T-helper 1 cell treated with Interleukin-12 subunit alpha and Interleukin-12 subunit beta and Interleukin-4 antibody, amounts not matched to agents 30 μg/mL and 1 μg/mL, for 36 hours (primary cell): ENCODE results near the gene ARRB1.

ENCODE experiments used
- H3K27ac Mint-ChIP-seq: one replicate; pipeline ENCODE4 v1.8.0; 2021; ENCODE audit warnings: mild to moderate bottlenecking, mixed read lengths
- H3K27me3 Mint-ChIP-seq: one replicate; pipeline ENCODE4 v1.8.0; 2021; ENCODE audit warnings: low read depth, mixed read lengths
- H3K36me3 Mint-ChIP-seq: one replicate; pipeline ENCODE4 v1.8.0; 2021; ENCODE audit warnings: low read depth, mixed read lengths
- H3K4me1 Mint-ChIP-seq: one replicate; pipeline ENCODE4 v1.8.0; 2021; ENCODE audit warnings: low read depth, mixed read lengths
- H3K4me3 Mint-ChIP-seq: one replicate; pipeline ENCODE4 v1.8.0; 2021; ENCODE audit warnings: mild to moderate bottlenecking, moderate library complexity, mixed read lengths
- H3K9me3 Mint-ChIP-seq: one replicate; pipeline ENCODE4 v1.8.0; 2021; ENCODE audit warnings: mixed read lengths

Gene ARRB1

DNA sequence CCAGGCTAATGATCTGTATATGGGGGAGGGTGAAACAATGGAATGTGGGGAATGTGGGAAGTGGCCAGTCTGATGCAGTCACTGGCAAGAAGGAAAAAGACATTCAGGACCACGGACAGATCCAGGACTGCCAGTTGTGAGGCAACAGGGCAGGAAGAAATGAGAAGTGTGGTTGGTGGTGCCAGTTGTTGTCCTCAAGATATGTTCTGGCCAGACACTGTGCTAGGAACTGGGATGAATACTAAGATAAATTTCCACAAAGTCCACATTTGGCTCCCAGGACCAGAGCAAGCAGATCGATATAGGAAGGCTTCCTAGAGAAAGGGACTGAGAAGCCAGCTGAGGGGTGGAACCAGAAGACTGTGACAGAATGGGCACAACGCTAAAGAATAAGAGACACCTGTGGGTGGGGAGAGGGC, 117.7 kb downstream of the ARRB1 start:
- no peaks in the 10 kb centered on the region for H3K36me3 Mint-ChIP-seq
- H3K9me3 Mint-ChIP-seq: no peaks in the 10 kb centered on the region
- H3K27me3 Mint-ChIP-seq: peaks cover 23% of the 10 kb centered on the region
- no peaks in the 10 kb centered on the region for H3K4me1 Mint-ChIP-seq
- no peak overlapping the region for H3K27ac Mint-ChIP-seq
- no peak overlapping the region for H3K4me3 Mint-ChIP-seq

- H3K4me1 Mint-ChIP-seq: no peaks in the 10 kb centered on the region
- no peaks in the 10 kb centered on the region for H3K36me3 Mint-ChIP-seq
- H3K9me3 Mint-ChIP-seq: no peaks in the 10 kb centered on the region
- H3K4me3 Mint-ChIP-seq: no peak overlapping the region
- peaks cover 7% of the 10 kb centered on the region for H3K27me3 Mint-ChIP-seq
- no peak overlapping the region for H3K27ac Mint-ChIP-seq
Measured at GRCh38 chr11:75230621-75231020, 120.8 kb downstream of the ARRB1 start.

DNA sequence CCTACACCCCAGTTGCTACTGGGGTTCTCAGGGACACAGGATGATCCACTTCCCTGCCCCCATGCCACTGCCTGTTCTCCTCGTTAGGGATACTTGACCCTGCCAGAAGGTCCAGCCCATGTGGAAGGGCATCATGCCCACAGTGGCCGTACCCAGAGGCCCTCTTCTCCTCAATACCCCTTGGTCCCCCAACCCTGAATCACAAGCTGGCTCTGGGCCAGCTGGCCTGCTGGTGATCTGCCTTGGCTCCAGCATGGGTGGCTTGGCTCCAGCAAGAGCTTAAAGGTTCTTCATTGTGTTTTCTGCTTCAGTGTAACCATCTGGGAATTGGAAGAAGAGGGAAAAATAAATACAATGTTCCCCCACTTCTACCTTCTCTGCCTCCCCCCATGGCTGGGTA, 122.0 kb downstream of the ARRB1 start:
- Mint-ChIP-seq H3K9me3 (no peaks in the 10 kb centered on the region), H3K36me3 (no peaks in the 10 kb centered on the region), H3K27me3 (peaks cover 4% of the 10 kb centered on the region), H3K4me1 (no peaks in the 10 kb centered on the region), H3K27ac (no peak overlapping the region), H3K4me3 (no peak overlapping the region)

DNA sequence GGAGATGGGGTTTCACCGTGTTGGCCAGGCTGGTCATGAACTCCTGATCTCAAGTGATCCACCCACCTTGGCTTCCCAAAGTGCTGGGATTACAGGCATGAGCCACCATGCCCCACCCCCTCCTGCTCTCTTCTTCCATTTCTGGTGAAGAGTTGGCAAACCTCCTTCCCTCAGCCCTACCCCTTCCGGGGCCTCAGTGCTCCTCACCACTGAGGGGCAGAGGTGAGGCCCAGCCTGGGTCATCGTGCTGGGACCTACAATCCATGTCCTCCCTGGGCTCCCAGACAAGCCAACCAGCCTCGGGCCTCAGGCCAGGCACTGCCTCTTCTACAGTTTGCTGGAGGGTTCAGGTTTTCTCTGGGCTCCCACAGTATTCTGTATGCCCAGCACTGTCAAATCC, 125.7 kb downstream of the ARRB1 start:
- Mint-ChIP-seq H3K4me1 (no peaks in the 10 kb centered on the region), H3K36me3 (no peaks in the 10 kb centered on the region), H3K27me3 (peaks cover 4% of the 10 kb centered on the region), H3K9me3 (no peaks in the 10 kb centered on the region), H3K27ac (no peak overlapping the region), H3K4me3 (no peak overlapping the region)

DNA sequence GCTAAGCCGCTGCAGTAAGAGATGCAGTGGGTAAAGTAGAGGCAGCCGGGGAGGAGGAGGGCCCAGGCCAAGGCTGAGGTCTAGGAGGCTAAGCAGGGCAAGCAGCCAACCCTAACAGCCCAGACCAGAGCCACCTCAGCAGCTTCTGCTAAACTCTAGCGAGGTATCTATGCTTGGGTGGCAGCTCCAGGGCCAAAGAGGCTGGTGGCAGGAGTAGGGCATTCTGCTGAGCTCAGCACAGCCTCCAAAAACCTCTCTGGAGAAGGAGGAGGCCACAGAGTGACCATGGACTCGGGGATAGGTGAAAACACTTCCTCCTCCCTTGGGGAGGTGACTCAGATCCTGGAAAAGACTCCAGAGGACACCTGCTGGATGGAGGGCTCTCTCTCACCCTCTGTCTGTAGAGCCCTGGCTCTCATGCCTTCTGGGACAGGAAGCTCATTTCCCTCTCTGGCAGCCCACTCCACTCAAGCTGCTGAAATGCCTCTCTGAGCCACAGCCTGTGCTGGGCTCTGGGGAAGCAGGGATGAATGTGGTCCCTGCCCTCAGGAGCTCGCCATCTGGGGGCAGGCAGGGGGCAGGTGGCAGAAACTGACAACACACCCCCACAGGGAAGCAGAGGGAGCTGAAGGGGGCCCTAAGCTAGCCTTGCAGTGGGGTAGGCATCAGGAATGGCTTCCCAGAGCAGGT, 127.4 kb downstream of the ARRB1 start:
- peaks cover 7% of the 10 kb centered on the region for H3K27me3 Mint-ChIP-seq
- no peak overlapping the region for H3K4me3 Mint-ChIP-seq
- no peak overlapping the region for H3K27ac Mint-ChIP-seq
- H3K9me3 Mint-ChIP-seq: no peaks in the 10 kb centered on the region
- no peaks in the 10 kb centered on the region for H3K4me1 Mint-ChIP-seq
- H3K36me3 Mint-ChIP-seq: no peaks in the 10 kb centered on the region

GRCh38 chr11:75219869-75220268, 131.6 kb downstream of the ARRB1 start:
- peaks cover 6% of the 10 kb centered on the region for H3K27me3 Mint-ChIP-seq
- no peaks in the 10 kb centered on the region for H3K9me3 Mint-ChIP-seq
- no peaks in the 10 kb centered on the region for H3K36me3 Mint-ChIP-seq
- H3K27ac Mint-ChIP-seq: peak overlapping the region; percentile 35
- no peaks in the 10 kb centered on the region for H3K4me1 Mint-ChIP-seq
- no peak overlapping the region for H3K4me3 Mint-ChIP-seq

GRCh38 chr11:75214843-75215242, 136.6 kb downstream of the ARRB1 start:
- Mint-ChIP-seq H3K4me3 (no peak overlapping the region), H3K27me3 (peaks cover 9% of the 10 kb centered on the region), H3K9me3 (no peaks in the 10 kb centered on the region), H3K27ac (no peak overlapping the region), H3K36me3 (no peaks in the 10 kb centered on the region), H3K4me1 (peaks cover 3% of the 10 kb centered on the region)

DNA sequence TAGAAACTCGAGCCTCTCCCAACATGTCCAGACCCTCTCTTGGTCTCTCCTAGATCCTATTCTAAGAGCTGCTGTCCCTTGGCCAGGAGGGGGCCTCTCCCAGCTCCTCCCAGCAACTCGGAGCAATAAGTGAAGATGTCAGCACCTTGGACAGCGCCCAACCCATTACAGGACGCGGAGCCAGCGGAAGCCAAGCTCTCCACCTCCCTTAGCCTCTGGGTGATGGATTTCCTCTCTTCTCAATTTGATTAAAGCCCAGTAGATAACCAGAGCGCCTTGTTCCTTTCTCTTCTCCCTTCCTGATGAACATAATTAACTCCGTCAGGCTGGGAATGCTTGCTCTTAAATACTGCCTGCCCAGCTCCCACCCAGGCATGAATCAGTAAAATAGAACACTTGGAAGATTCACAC, 137.0 kb downstream of the ARRB1 start:
- Mint-ChIP-seq H3K9me3 (no peaks in the 10 kb centered on the region), H3K4me1 (peaks cover 3% of the 10 kb centered on the region), H3K27me3 (peaks cover 9% of the 10 kb centered on the region), H3K4me3 (no peak overlapping the region), H3K36me3 (no peaks in the 10 kb centered on the region), H3K27ac (no peak overlapping the region)
